Endothelial cell of umbilical vein (primary cell): ENCODE data around the gene PRF1. TPM values are rescaled to one million over a fixed set of nuclear protein-coding genes. Genes with fewer than 3 reads are reported as not detected.

Source experiments
- BruUV-seq: library from RNA; stranded (reverse); fragments of 400-500 nt; replicated peaks from 2 replicates; lab custom pipeline; 2021; lab: Mats Ljungman, UMichigan
- CTCF ChIA-PET: fragments of 300-600, 350-600 bp; sonication (Branson Sonifier 250); formaldehyde crosslinking; loops from one replicate; lab custom pipeline; 2021; ENCODE audit warnings: antibody characterized with exemption, inconsistent platforms; lab: Charles Lee
- POLR2A ChIA-PET: fragments of 300-600, 350-600 bp; sonication (Branson Sonifier 250); formaldehyde crosslinking; loops from one replicate; lab custom pipeline; 2021; ENCODE audit warnings: antibody characterized with exemption, inconsistent platforms; lab: Charles Lee
- DNase-seq: peaks from one replicate; pipeline ENCODE4 v3.0.0-alpha.2; 2011; ENCODE audit warnings: low read depth, low spot score
- FAIRE-seq: peaks from 2 replicates; lab custom pipeline; 2011; peaks lifted over from hg19 to GRCh38; lab: Jason Lieb, UNC
- H2AFZ ChIP-seq: 2 replicates; pipeline ENCODE4 v1.6.0; 2012; ENCODE audit warnings: low read depth, low read length, control low read depth, inconsistent platforms
- H3K27ac ChIP-seq: 2 replicates; pipeline ENCODE4 v1.5.1; 2011; ENCODE audit warnings: low read depth, mild to moderate bottlenecking, control low read depth, low read length, moderate library complexity; ENCODE audit not compliant: insufficient read depth
- H3K27me3 ChIP-seq, 2 experiments: 2 replicates each; pipeline versions ENCODE4 v1.6.0 to v1.6.1; 2011; ENCODE audit warnings: low read length in 2 of 2, mixed read lengths in 1 of 2; ENCODE audit not compliant: control insufficient read depth in 2 of 2, insufficient read depth in 2 of 2
- H3K36me3 ChIP-seq, 2 experiments: 2 replicates in 1 of 2; 3 replicates in 1 of 2; pipeline ENCODE4 v1.5.1; 2011; ENCODE audit warnings: low read length in 2 of 2, mild to moderate bottlenecking in 1 of 2, moderate library complexity in 1 of 2; ENCODE audit not compliant: control insufficient read depth in 2 of 2, insufficient read depth in 2 of 2; ENCODE audit errors: extremely low read depth in 1 of 2
- H3K4me1 ChIP-seq: 3 replicates; pipeline ENCODE4 v1.5.1; 2011; ENCODE audit warnings: mild to moderate bottlenecking, low read length; ENCODE audit not compliant: control insufficient read depth, insufficient read depth; ENCODE audit errors: extremely low read depth
- H3K4me2 ChIP-seq: 2 replicates; pipeline ENCODE4 v1.6.1; 2011; ENCODE audit warnings: low read length, control low read depth, mixed read lengths; ENCODE audit not compliant: insufficient read depth
- H3K4me3 ChIP-seq, 3 experiments: fragments of 200-600 bp in 1 of 3; sonication (generic), shearing (Covaris generic) in 1 of 3; replicated peaks in 1 of 3; 2 replicates each; pipeline ENCODE4 v1.5.1; 2011 to 2016; ENCODE audit warnings: control low read depth in 3 of 3, low read length in 3 of 3, mild to moderate bottlenecking in 2 of 3, inconsistent platforms in 1 of 3, low read depth in 1 of 3, moderate library complexity in 1 of 3; ENCODE audit not compliant: insufficient read depth in 1 of 3
- H3K79me2 ChIP-seq: 2 replicates; pipeline ENCODE4 v1.6.0; 2012; ENCODE audit warnings: low read length, inconsistent platforms; ENCODE audit not compliant: control insufficient read depth, insufficient read depth
- H3K9ac ChIP-seq: replicated peaks from 2 replicates; pipeline ENCODE3; 2011; ENCODE audit warnings: low read length, control low read depth; ENCODE audit not compliant: insufficient read depth; ENCODE audit errors: extremely low read depth
- H3K9me1 ChIP-seq: replicated peaks from 3 replicates; pipeline ENCODE4 v1.6.0; 2011; ENCODE audit warnings: mild to moderate bottlenecking, low read length; ENCODE audit not compliant: control insufficient read depth, insufficient read depth; ENCODE audit errors: extremely low read depth
- H3K9me3 ChIP-seq: replicated peaks from 2 replicates; pipeline ENCODE4 v1.5.1; 2012; ENCODE audit warnings: low read length, inconsistent platforms; ENCODE audit not compliant: control insufficient read depth, insufficient read depth
- H4K20me1 ChIP-seq: replicated peaks from 2 replicates; pipeline ENCODE3; 2011; ENCODE audit warnings: mild to moderate bottlenecking, low read length; ENCODE audit not compliant: control insufficient read depth, insufficient read depth; ENCODE audit errors: extremely low read depth
- EZH2 ChIP-seq: IDR thresholded peaks from 2 replicates; pipeline ENCODE4 v1.6.1; 2012; ENCODE audit warnings: borderline replicate concordance, low read depth, mild to moderate bottlenecking, moderate library complexity, low read length, inconsistent platforms; ENCODE audit not compliant: severe bottlenecking
- FOS ChIP-seq: IDR thresholded peaks from 2 replicates; pipeline ENCODE4 v1.6.1; 2011; ENCODE audit warnings: mild to moderate bottlenecking, low read length, moderate library complexity, borderline replicate concordance; ENCODE audit not compliant: insufficient read depth
- GATA2 ChIP-seq: IDR thresholded peaks from 2 replicates; pipeline ENCODE4 v1.7.0; 2011; ENCODE audit warnings: low read depth, mild to moderate bottlenecking, moderate library complexity, mixed read lengths, low read length; ENCODE audit not compliant: insufficient read length, insufficient read depth
- JUN ChIP-seq: IDR thresholded peaks from 2 replicates; pipeline ENCODE4 v1.6.1; 2011; ENCODE audit warnings: borderline replicate concordance, low read depth; ENCODE audit not compliant: insufficient read length, insufficient read depth
- MYC ChIP-seq: IDR thresholded peaks from one replicate; pipeline ENCODE4 v1.6.1; 2011; ENCODE audit warnings: mild to moderate bottlenecking, low read depth, low read length
- POLR2A ChIP-seq: IDR thresholded peaks from 2 replicates; pipeline ENCODE4 v1.6.1; 2012; ENCODE audit warnings: low read depth, mild to moderate bottlenecking, control low read depth, low read length
- POLR2AphosphoS5 ChIP-seq: IDR thresholded peaks from 2 replicates; pipeline ENCODE4 v1.6.1; 2012; ENCODE audit warnings: low read depth, mild to moderate bottlenecking, control low read depth, low read length, moderate library complexity; ENCODE audit not compliant: insufficient read depth
- dilution Hi-C: fragments of 300-500 bp; cut with MboI; formaldehyde crosslinking; loops from one replicate; pipeline ENCODE4 v1.15.0; 2019; ENCODE audit warnings: low sequenced_read_pairs; ENCODE audit not compliant: extremely low pct_ligation_motif_present
- intact Hi-C: fragments of 100-400 bp; cut with micrococcal nuclease; formaldehyde crosslinking; loops from one replicate; pipeline ENCODE4 v1.10.0; 2022
- polyA plus RNA-seq, 4 experiments: library from polyadenylated mRNA; depleted of rRNA in 3 of 4; stranded (reverse) in 3 of 4; unstranded in 1 of 4; fragments of >200 nt; gene quantifications; 2 replicates each; pipeline versions ENCODE4 v1.2.1 to v1.2.3, GENCODE V29; 2011 to 2012; ENCODE audit warnings: missing spikeins in 1 of 4
- total RNA-seq: library from RNA; stranded (reverse); gene quantifications from 2 replicates; pipeline ENCODE4 v1.2.3, GENCODE V29; 2021
- TF ChIP-seq, protein P1 (sequence below), 2 donors: IDR thresholded peaks; 1 replicate in 1 of 2; 2 replicates in 1 of 2; pipeline ENCODE4 v1.5.1; 2011; ENCODE audit warnings: low read length in 2 of 2, mild to moderate bottlenecking in 2 of 2, moderate library complexity in 2 of 2, control low read depth in 1 of 2, inconsistent platforms in 1 of 2, low read depth in 1 of 2; ENCODE audit not compliant: insufficient read depth in 1 of 2; ENCODE audit errors: extremely low read depth in 1 of 2
- TF ChIP-seq, protein P2 (sequence below): IDR thresholded peaks from 2 replicates; pipeline ENCODE4 v1.6.1; 2011; ENCODE audit not compliant: insufficient read depth, insufficient read length

PRF1 gene
- total and polyA plus RNA-seq, 2 donors (not counting 3 experiments of a cell fraction or from before 2014, with no cell fraction given) = not detected

- H2AFZ ChIP-seq = no peak overlapping the region
- intact Hi-C loops (no loop called here), dilution Hi-C loops (no loop called here)
- DNase-seq (no peak), FAIRE-seq (no peak)
- H3K9me3 ChIP-seq = no peaks in the 10 kb centered on the region
- no peak overlapping the region for H3K27ac ChIP-seq
- no peaks in the 10 kb centered on the region for H4K20me1 ChIP-seq
- no peaks in the 10 kb centered on the region for H3K9me1 ChIP-seq
- no peaks in the 10 kb centered on the region for H3K79me2 ChIP-seq
- H3K4me2 ChIP-seq = no peak overlapping the region
- peaks cover 3 to 8% of the 10 kb centered on the region in 2 experiments for H3K27me3 ChIP-seq
- ChIA-PET POLR2A (no interaction called here), CTCF (no interaction called here)
- no peaks in the 10 kb centered on the region for H3K4me1 ChIP-seq
- no peak overlapping the region for H3K9ac ChIP-seq
- TF ChIP-seq POLR2AphosphoS5 (no peak), POLR2A (no peak), FOS (no peak), MYC (no peak), EZH2 (no peak), JUN (no peak), GATA2 (no peak)
- TF ChIP-seq, protein P1, sequence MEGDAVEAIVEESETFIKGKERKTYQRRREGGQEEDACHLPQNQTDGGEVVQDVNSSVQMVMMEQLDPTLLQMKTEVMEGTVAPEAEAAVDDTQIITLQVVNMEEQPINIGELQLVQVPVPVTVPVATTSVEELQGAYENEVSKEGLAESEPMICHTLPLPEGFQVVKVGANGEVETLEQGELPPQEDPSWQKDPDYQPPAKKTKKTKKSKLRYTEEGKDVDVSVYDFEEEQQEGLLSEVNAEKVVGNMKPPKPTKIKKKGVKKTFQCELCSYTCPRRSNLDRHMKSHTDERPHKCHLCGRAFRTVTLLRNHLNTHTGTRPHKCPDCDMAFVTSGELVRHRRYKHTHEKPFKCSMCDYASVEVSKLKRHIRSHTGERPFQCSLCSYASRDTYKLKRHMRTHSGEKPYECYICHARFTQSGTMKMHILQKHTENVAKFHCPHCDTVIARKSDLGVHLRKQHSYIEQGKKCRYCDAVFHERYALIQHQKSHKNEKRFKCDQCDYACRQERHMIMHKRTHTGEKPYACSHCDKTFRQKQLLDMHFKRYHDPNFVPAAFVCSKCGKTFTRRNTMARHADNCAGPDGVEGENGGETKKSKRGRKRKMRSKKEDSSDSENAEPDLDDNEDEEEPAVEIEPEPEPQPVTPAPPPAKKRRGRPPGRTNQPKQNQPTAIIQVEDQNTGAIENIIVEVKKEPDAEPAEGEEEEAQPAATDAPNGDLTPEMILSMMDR (IDR thresholded peaks at IDR 0.05; ENCODE audit: extremely low read depth in 1 of 2, insufficient read depth in 1 of 2, low read depth in 1 of 2, low read length in 2 of 2) = no peak
- TF ChIP-seq, protein P2, sequence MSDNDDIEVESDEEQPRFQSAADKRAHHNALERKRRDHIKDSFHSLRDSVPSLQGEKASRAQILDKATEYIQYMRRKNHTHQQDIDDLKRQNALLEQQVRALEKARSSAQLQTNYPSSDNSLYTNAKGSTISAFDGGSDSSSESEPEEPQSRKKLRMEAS = no peak
- no TSS peak for BruUV-seq
- no peak overlapping the region for H3K4me3 ChIP-seq
- H3K36me3 ChIP-seq = no peaks in the 10 kb centered on the region
Measured at GRCh38 chr10:70593513-70593890, 9.0 kb downstream of the PRF1 start.
